ENCODE measurements around the gene ZMIZ1.

GRCh38 chr10:79092292-79092896 lies 23.6 kb downstream of the ZMIZ1 start:
- no peak for TF ChIP-seq POLR2A (IDR thresholded peaks at IDR 0.05)
- TF ChIP-seq CTCF (IDR thresholded peaks at IDR 0.05) = no peak
- no peak for TF ChIP-seq POLR2AphosphoS5 (IDR thresholded peaks at IDR 0.05)
- TF ChIP-seq EP300 (IDR thresholded peaks at IDR 0.05) = no peak
